Stimulated activated CD8-positive, alpha-beta memory T cell treated with anti-CD3 and anti-CD28 coated beads, Interleukin-2, amount 100 ng/mL, for 48 hours (primary cell): ENCODE results near the gene TARS1.

ENCODE experiments used
- DNase-seq, 2 donors: peaks; one replicate each; pipeline ENCODE4 v3.0.0-alpha.2; 2020; ENCODE audit warnings: low read depth in 2 of 2

Gene TARS1

GRCh38 chr5:33439905-33440481 is 772 bp upstream of the TARS1 start:
- no peak for DNase-seq

GRCh38 chr5:33441241-33442177 is 744 bp downstream of the TARS1 start:
- DNase-seq = peak in 1 of 2 donors; percentile 7

GRCh38 chr5:33444542-33444941 is 3.8 kb downstream of the TARS1 start:
- no peak for DNase-seq

GRCh38 chr5:33445798-33446197 is 5.0 kb downstream of the TARS1 start:
- no peak for DNase-seq

- no peak for DNase-seq
Observed at GRCh38 chr5:33448118-33448517, 7.4 kb downstream of the TARS1 start.

- DNase-seq = no peak
Observed at GRCh38 chr5:33457126-33457525, 16.4 kb downstream of the TARS1 start.

- DNase-seq = no peak
Observed at GRCh38 chr5:33457817-33458216, 17.1 kb downstream of the TARS1 start.

- DNase-seq = no peak
Observed at GRCh38 chr5:33460210-33460609, 19.4 kb downstream of the TARS1 start.

- DNase-seq = no peak
Observed at GRCh38 chr5:33462456-33462855, 21.7 kb downstream of the TARS1 start.

GRCh38 chr5:33465120-33465519 is 24.4 kb downstream of the TARS1 start:
- DNase-seq = no peak

- DNase-seq = no peak
Observed at GRCh38 chr5:33468775-33469435, 28.1 kb downstream of the TARS1 start.

GRCh38 chr5:33470544-33470943 is 29.8 kb downstream of the TARS1 start:
- no peak for DNase-seq

- no peak for DNase-seq
Observed at GRCh38 chr5:33472805-33473409, 32.1 kb downstream of the TARS1 start.

GRCh38 chr5:33474004-33474403 is 33.2 kb downstream of the TARS1 start:
- no peak for DNase-seq

- DNase-seq = no peak
Observed at GRCh38 chr5:33474931-33475499, 34.2 kb downstream of the TARS1 start.

GRCh38 chr5:33475706-33476105 is 34.9 kb downstream of the TARS1 start:
- no peak for DNase-seq

- no peak for DNase-seq
Observed at GRCh38 chr5:33476992-33477391, 36.2 kb downstream of the TARS1 start.

- DNase-seq = no peak
Observed at GRCh38 chr5:33477816-33478215, 37.1 kb downstream of the TARS1 start.

GRCh38 chr5:33479311-33479710 is 38.5 kb downstream of the TARS1 start:
- DNase-seq = no peak

- no peak for DNase-seq
Observed at GRCh38 chr5:33480876-33481275, 40.1 kb downstream of the TARS1 start.

- DNase-seq = no peak
Observed at GRCh38 chr5:33482335-33482734, 41.6 kb downstream of the TARS1 start.

GRCh38 chr5:33487236-33487635 is 46.5 kb downstream of the TARS1 start:
- no peak for DNase-seq
